HG03135 (cell line): ENCODE data around the gene TRNP1.
"Not testable (repeated sequence)": the region's sequence is repeated elsewhere in the genome, so short reads cannot be mapped to it uniquely, and the experiment has no call there.

Source experiments
- ATAC-seq: cut with Tn5 transposase; IDR thresholded peaks from one replicate; pipeline ENCODE4 v1.9.1; 2021; ENCODE audit warnings: mild to moderate bottlenecking, moderate library complexity; ENCODE audit not compliant: unreplicated experiment

The TRNP1 gene

DNA sequence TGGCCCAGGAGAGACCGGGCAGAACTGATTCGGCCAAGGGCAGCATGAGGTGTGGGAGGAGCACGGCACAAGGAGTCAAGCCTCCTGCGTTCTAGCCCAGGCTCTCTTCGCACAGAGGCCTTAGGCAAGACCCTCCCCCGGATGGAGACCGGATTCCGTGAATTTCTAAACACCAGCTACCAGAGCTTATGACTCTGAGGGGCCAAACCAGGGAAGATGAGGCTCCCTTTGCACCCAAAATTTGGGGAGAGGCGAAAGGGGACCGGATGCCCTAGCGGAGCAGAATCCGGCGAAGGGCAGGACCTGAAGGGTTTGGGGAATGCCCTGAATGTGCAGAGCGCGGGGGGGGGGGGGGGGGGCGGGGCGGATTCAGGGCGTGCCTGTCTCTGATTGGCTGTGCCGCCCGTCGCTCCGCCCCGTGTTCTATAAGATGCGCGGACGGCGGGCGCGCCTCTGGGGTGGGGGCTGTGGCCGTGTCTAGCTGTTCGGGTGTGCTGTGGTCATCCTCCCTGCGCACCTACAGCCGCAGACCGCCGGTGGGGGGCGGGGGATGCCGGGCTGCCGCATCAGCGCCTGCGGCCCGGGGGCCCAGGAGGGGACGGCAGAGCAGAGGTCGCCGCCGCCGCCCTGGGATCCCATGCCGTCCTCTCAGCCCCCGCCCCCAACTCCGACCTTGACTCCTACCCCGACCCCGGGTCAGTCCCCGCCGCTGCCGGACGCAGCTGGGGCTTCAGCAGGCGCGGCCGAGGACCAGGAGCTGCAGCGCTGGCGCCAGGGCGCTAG is at the start of gene TRNP1:
TRNP1 (plus strand) TSS at position 456 of the 783 bp plus-strand sequence; CDS start at position 551, 95 bp downstream.
- ATAC-seq = no peak

- no peak for ATAC-seq
Measured at GRCh38 chr1:26945138-26945537, 48.4 kb upstream of the TRNP1 start.

DNA sequence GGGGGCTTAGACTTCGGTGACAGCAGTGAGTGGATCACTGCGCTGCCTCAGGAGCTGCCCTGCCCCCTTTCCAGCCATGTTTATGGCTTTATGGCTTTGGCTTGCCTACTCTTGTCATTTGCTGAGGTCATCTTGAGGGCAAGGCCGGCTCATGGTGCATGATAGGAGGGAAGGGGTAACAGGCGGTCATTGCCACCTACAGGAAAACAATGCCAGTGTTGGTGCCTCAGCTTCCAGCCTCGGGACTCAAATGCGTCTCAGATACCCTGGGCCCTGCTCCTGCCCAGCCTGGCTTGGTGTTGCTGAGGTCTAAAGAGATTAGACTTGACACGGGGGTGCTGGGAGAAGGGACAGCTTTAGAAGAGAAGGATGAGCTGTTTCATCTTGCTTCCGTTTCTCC is 47.8 kb upstream of the TRNP1 start:
- no peak for ATAC-seq

- no peak for ATAC-seq
Measured at GRCh38 chr1:26946270-26946669, 47.2 kb upstream of the TRNP1 start.

DNA sequence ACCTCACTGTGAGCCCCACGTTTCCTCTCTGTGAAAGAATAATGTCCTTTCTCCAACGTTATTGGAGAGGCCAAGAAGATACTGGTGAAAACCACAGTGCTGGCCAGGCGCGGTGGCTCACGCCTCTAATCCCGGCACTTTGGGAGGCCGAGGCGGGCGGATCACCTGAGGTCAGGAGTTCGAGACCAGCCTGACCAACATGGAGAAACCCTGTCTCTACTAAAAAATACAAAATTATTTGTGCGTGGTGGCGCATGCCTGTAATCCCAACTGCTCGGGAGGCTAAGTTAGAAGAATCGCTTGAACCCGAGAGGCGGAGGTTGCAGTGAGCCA is 44.8 kb upstream of the TRNP1 start:
- not testable (repeated sequence) for ATAC-seq

- ATAC-seq = no peak
Measured at GRCh38 chr1:26949266-26949925, 44.1 kb upstream of the TRNP1 start.

GRCh38 chr1:26949926-26950319 is 43.6 kb upstream of the TRNP1 start:
- ATAC-seq = no peak

DNA sequence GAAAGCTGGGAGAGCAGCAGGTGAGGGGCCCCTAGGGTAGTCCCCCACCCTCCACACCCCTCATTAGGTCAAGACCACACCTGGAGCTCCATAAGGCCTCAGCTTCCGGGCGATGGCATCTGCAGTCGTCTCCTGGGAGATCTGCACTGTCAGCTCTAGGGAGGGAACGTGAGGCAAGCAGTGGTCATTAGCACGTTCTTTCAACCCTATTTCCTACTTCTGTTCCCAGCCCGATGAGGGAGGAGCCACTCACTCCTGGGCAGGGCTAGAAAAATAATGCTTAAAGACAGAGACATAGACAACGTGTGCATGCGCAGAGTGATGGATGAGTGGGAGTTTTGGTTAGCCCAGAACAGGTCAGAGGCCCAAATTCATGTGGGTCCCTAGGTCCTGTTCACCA is 42.9 kb upstream of the TRNP1 start:
- ATAC-seq = no peak

GRCh38 chr1:26951216-26951615 is 42.3 kb upstream of the TRNP1 start:
- ATAC-seq = no peak

DNA sequence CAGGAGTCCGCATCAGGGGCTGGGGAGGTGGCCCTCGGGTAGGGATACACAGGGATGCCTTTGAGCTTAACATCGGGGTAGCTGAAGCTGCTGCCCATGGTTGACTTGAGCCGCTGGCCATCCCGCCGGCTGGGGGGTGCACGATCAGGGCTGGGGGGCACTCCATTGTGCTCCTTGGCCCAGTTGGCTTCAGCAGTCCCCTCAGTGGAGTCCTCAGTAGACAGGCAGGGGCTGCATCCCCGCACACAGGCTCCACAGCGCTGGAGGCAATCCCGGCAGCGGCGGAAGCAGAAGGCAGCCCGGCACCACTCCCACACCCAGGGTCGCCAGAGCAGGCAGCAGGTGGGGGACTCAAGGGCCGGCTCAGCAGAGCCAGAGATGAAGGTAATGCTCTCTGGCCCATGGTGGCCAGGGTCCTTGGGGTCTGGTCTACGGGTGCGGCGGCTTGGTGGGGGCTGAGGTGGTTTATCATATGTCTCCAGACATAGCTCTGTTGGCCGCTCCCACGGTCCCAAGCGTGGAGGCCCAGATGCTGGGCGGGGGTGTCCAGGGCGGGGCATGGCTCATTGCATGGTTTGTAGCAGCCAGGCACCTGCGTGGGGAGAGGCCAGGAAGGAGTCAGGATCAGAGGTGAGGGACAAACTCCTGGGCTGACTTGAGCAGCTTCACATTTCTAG is 41.5 kb upstream of the TRNP1 start:
- ATAC-seq = no peak

- no peak for ATAC-seq
Measured at GRCh38 chr1:26953374-26953773, 40.1 kb upstream of the TRNP1 start.

DNA sequence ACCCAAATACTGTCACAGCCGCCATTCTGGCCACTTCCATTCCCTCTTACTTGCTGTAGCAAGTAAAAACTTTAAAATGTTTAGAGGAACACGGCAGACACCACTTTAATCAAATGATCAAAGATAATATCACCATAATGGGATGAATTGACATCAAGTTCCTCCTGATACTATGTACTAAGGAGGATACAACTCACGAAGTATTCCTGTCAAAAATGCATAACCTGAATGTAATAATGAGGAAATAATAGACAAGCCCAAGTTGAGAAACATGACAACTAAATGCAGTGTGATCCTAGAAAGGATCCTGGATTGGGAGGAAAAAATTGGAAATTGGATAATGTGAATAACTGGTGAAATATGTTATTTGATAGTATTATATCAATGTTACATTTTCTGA is 37.2 kb upstream of the TRNP1 start:
- no peak for ATAC-seq

- no peak for ATAC-seq
Measured at GRCh38 chr1:26957306-26957705, 36.2 kb upstream of the TRNP1 start.

DNA sequence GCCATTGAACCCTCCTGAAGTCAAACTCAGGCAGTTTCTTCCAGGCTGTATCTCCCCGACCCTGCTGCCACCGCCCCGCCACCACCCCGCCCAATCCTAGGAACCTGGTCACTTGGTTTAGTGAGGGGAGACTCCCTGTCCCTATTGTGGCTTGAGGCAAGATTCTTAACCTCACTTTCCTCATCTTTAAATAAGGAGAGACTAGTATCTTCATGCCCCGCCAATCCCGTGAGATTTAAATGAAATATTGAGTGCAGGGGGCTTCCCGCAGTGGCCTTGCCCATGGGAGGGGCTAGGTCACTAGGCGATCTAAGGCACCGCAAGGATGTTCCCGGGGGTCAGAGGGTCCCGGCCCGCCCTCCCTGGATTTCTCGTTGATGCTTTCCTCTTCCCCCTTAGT is 34.2 kb upstream of the TRNP1 start:
- ATAC-seq = no peak

GRCh38 chr1:26959722-26960624 is 33.5 kb upstream of the TRNP1 start, which contains the start of gene KDF1:
Gene KDF1 (minus strand): TSS chr1:26960468. CDS start chr1:26952380, 8,088 bp downstream.
- ATAC-seq = no peak

DNA sequence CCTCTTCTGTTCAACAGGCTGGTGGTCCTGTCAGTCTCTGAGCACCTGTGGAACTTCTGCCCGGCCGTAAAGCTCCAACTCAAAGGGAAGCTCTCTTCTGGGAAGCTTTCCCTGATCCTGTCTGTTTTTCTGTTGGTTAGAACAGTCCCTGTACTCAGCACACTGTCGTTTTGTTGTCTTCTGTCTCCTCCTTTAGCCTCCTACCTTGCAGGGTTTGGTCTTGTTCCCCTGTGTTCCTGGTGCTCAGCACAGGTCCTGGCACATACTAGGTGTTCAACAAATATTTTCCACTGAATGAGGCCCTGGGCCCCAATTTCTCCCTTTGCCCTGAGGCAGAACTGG is 32.9 kb upstream of the TRNP1 start:
- no peak for ATAC-seq

GRCh38 chr1:26961826-26962225 is 31.7 kb upstream of the TRNP1 start:
- no peak for ATAC-seq

- no peak for ATAC-seq
Measured at GRCh38 chr1:26965213-26965612, 28.3 kb upstream of the TRNP1 start.

- no peak for ATAC-seq
Measured at GRCh38 chr1:26965628-26966027, 27.9 kb upstream of the TRNP1 start.

DNA sequence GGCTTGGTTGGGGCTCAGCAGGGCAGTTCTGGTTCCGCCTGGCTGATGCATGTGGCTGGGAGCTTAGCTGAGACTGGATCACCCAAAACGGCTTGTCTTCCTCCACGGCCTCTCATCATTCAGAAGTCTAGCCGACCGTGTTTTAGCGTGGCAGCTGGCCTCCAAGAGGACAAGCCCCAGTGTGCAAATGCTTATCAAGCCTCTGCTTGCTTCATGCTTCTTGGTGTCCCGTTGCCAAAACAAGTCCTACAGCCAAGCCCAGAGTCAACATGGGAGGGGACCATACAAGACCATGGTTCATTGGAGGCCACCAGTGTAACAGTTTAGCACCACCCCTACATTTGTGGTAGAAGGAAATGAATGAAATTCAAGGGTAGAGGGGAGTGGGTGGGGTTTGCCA is 22.7 kb upstream of the TRNP1 start:
- no peak for ATAC-seq

DNA sequence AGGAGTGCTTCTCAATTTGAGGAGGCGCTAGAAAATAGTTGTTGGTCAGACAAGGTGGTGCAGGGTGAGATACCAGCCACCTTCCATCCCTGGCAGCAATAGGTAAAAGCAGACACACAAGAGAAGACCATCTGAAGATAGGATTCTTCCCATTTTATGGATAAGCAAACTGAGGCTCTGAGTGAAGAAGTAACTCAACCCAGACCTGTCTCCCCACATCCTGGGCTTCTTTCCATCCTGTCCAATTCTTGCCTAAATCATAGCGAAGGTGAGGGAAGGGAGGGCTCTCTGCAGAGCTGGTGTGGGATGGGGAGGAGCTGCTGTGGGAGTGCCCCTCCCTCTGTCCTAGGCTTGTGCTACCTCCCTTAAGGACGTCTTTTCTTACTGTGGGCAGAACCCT is 21.9 kb upstream of the TRNP1 start:
- no peak for ATAC-seq
